ACC112 (cell line): Measurements from ENCODE around the gene STK32B.

Source experiments
- H2AFZ ChIP-seq: fragments of 200-600 bp; sonication (generic); one replicate; pipeline ENCODE4 v1.6.0; 2017; ENCODE audit warnings: antibody characterized with exemption, low read length; ENCODE audit not compliant: unreplicated experiment
- H3K27ac ChIP-seq: fragments of 200-600 bp; sonication (generic); 2 replicates; pipeline ENCODE4 v1.5.1; 2014; ENCODE audit warnings: low read depth, mild to moderate bottlenecking, antibody characterized with exemption, low read length, moderate library complexity
- H3K27me3 ChIP-seq: fragments of 200-600 bp; sonication (generic); 2 replicates; pipeline ENCODE4 v1.6.1; 2014; ENCODE audit warnings: mild to moderate bottlenecking, antibody characterized with exemption, low read length, moderate library complexity, mixed read lengths; ENCODE audit not compliant: insufficient read depth
- H3K36me3 ChIP-seq: fragments of 200-600 bp; sonication (generic); 2 replicates; pipeline ENCODE4 v1.6.1; 2016; ENCODE audit warnings: mild to moderate bottlenecking, antibody characterized with exemption, low read length, moderate library complexity, mixed read lengths; ENCODE audit not compliant: insufficient read depth
- H3K4me1 ChIP-seq: fragments of 200-600 bp; sonication (generic); one replicate; pipeline ENCODE4 v1.6.1; 2016; ENCODE audit warnings: low read length, mixed read lengths; ENCODE audit not compliant: insufficient read depth, unreplicated experiment, control insufficient read depth
- H3K4me3 ChIP-seq: fragments of 200-600 bp; sonication (generic); 2 replicates; pipeline ENCODE4 v1.5.1; 2014; ENCODE audit warnings: mild to moderate bottlenecking, low read depth, low read length
- H3K79me2 ChIP-seq: fragments of 200-600 bp; sonication (generic); one replicate; pipeline ENCODE4 v1.6.0; 2016; ENCODE audit warnings: low read length; ENCODE audit not compliant: control insufficient read depth, unreplicated experiment, insufficient read depth

STK32B gene

DNA sequence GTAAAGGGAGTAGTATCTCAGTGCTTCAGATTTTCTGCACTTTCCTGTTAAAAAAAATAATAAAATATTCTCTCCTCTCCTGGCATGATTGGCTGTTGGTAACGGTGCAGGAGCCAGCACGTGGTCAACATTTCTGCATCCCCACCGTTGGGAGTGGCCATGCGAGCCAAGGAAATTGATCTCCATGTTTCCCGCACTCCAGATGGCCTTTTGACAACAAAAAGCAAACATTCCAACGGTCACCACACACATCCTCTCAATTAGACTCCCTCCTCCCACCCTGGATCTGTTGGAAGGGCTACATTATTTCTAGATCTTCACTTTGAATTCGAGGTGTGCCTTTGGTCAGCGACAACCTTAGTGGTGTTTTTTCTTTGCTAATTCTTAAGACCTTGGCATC lies 45.0 kb downstream of the STK32B start:
- Histone ChIP-seq H3K27me3 (no peaks in the 10 kb centered on the region), H3K79me2 (no peaks in the 10 kb centered on the region), H3K4me3 (no peak overlapping the region), H3K27ac (no peak overlapping the region), H2AFZ (no peak overlapping the region), H3K4me1 (no peaks in the 10 kb centered on the region), H3K36me3 (no peaks in the 10 kb centered on the region)

DNA sequence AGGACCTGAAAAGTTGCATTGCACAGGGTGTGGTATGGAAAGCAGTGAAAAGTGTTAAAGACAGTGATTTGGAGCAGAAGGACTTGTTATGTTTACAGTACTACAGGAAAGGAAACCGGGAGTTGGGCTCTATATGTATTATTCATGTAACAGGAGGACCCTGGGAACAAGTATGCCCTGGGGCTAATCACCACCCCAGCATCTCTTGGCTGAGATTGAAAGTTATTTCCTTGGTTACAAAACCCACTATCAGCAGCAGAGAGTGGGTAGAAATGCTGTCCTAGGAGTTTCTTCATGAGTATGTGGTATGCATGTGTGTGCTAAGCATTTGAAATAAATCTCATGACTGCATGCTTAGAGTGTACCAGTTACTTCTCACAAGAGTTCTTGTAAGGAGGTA lies 46.9 kb downstream of the STK32B start:
- Histone ChIP-seq H3K4me3 (no peak overlapping the region), H3K79me2 (no peaks in the 10 kb centered on the region), H2AFZ (no peak overlapping the region), H3K27ac (no peak overlapping the region), H3K4me1 (no peaks in the 10 kb centered on the region), H3K27me3 (no peaks in the 10 kb centered on the region), H3K36me3 (no peaks in the 10 kb centered on the region)

GRCh38 chr4:5100336-5100735 lies 49.1 kb downstream of the STK32B start:
- Histone ChIP-seq H3K79me2 (no peaks in the 10 kb centered on the region), H3K27me3 (no peaks in the 10 kb centered on the region), H3K4me3 (no peak overlapping the region), H2AFZ (no peak overlapping the region), H3K27ac (no peak overlapping the region), H3K36me3 (no peaks in the 10 kb centered on the region), H3K4me1 (no peaks in the 10 kb centered on the region)

GRCh38 chr4:5100986-5101385 lies 49.7 kb downstream of the STK32B start:
- no peaks in the 10 kb centered on the region for H3K4me1 ChIP-seq
- H3K79me2 ChIP-seq: no peaks in the 10 kb centered on the region
- H3K27me3 ChIP-seq: no peaks in the 10 kb centered on the region
- H2AFZ ChIP-seq: no peak overlapping the region
- H3K27ac ChIP-seq: no peak overlapping the region
- no peaks in the 10 kb centered on the region for H3K36me3 ChIP-seq
- no peak overlapping the region for H3K4me3 ChIP-seq

DNA sequence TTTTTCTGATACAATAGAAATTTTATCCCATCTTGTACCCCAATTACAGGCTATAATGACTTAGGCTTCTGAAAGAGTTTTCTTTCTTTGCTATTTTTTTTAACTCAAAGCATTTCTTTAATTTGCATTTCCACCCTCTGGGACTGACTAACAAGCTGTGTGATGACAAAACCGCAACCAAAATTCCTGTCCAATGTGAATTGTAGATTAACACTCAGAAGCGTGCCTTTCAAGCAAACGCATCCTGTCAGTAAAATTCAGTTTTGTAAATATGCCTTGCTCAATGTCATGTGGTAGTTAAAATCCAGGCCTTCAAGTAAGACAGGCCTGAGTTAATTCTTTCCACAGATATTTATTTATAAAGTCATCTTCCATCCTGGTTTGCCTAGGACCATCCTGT lies 50.3 kb downstream of the STK32B start:
- Histone ChIP-seq H3K27ac (no peak overlapping the region), H3K4me1 (no peaks in the 10 kb centered on the region), H3K36me3 (no peaks in the 10 kb centered on the region), H3K4me3 (no peak overlapping the region), H3K79me2 (no peaks in the 10 kb centered on the region), H2AFZ (no peak overlapping the region), H3K27me3 (no peaks in the 10 kb centered on the region)

- no peaks in the 10 kb centered on the region for H3K27me3 ChIP-seq
Measured at GRCh38 chr4:5110901-5111300, 59.6 kb downstream of the STK32B start.

DNA sequence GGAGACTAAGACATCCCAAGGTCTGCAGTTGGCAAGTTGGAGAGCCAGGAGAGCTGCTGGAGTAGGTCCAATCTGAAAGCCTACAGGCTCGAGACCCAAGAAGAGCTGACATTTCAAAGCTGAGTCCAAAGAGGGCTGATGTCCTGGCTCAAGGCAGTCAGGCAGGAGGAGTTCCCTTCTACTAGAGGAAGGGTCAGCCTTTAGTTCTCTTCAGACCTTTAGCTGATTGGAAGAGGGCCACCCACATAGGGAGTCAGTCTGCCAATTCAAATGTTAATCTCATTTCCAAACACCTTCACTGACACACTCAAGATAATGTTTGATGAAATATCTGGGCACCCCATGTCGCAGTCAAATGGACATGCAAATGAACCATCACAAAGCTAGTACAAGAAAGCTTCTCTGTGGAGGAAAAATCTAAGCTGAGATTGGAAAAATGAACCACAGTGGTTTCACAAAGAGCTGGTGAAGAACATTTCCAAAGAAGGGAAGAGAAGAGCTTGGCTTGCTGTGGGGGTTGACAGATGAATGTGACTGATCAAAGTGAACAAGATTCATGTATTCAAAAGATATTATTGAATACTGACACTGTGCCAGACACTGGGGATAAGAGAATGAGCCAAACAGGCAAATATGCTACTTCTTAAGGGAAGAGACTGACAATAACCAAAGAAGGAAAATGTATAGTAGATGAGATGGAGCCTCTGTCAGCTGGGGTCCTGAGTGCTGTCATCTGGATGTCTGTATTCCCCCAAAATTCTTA lies 61.2 kb downstream of the STK32B start:
- no peak overlapping the region for H3K4me3 ChIP-seq
- H3K79me2 ChIP-seq: no peaks in the 10 kb centered on the region
- H3K27ac ChIP-seq: no peak overlapping the region
- H3K4me1 ChIP-seq: no peaks in the 10 kb centered on the region
- H3K27me3 ChIP-seq: no peaks in the 10 kb centered on the region
- H3K36me3 ChIP-seq: no peaks in the 10 kb centered on the region
- no peak overlapping the region for H2AFZ ChIP-seq

More at GRCh38 chr4:5110901-5111300, 59.6 kb downstream of the STK32B start:
- Histone ChIP-seq H2AFZ (no peak overlapping the region), H3K4me1 (no peaks in the 10 kb centered on the region), H3K36me3 (no peaks in the 10 kb centered on the region), H3K79me2 (no peaks in the 10 kb centered on the region), H3K27ac (no peak overlapping the region), H3K4me3 (no peak overlapping the region)

- Histone ChIP-seq H3K4me1 (no peaks in the 10 kb centered on the region), H3K79me2 (no peaks in the 10 kb centered on the region), H3K27ac (no peak overlapping the region), H2AFZ (no peak overlapping the region), H3K36me3 (no peaks in the 10 kb centered on the region), H3K27me3 (no peaks in the 10 kb centered on the region), H3K4me3 (no peak overlapping the region)
Measured at GRCh38 chr4:5114950-5115349, 63.7 kb downstream of the STK32B start.

GRCh38 chr4:5118091-5118786 lies 67.0 kb downstream of the STK32B start:
- H3K4me3 ChIP-seq: no peak overlapping the region
- no peaks in the 10 kb centered on the region for H3K36me3 ChIP-seq
- no peak overlapping the region for H2AFZ ChIP-seq
- no peaks in the 10 kb centered on the region for H3K79me2 ChIP-seq
- no peaks in the 10 kb centered on the region for H3K4me1 ChIP-seq
- H3K27me3 ChIP-seq: no peaks in the 10 kb centered on the region
- H3K27ac ChIP-seq: no peak overlapping the region

DNA sequence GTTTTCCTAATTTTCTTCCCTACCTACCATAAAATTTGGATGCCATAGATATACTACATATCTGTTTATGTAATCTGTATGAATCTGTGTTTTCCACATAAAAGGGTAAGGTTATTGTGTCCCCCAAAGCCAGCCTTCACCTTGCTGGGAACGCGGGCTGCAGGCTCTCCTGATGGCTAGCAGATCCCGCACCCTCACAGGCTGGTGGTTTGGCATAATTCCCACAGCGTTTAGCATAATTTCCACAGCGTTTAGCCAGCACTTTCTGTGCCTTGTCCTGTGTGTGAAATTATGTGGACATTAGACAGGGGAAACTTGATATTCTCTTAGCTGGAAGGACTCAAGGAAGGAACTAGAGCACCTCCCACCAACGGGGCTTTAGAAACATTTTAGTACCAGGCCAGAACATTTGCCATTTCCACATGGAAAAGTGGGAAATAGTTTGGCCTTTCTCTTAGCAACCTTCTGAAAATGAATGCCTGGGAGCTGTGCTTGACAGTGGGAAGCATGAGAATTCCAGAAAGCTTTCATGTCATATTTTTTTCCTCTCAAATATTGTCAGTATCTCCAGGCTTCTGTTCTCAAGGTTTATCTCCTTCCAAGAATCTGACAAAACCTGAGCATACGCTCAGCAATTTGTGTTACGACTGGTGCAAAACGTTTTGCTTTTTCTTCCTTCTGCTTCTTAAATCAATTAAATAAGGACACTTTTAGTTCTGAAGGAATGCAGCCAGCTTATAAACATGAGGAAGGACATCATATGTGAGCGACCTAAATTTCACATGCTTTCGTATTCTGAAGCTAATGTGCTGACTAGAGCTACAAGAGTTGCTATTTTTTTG lies 67.9 kb downstream of the STK32B start:
- Histone ChIP-seq H3K27me3 (no peaks in the 10 kb centered on the region), H3K4me3 (no peak overlapping the region), H3K4me1 (no peaks in the 10 kb centered on the region), H2AFZ (no peak overlapping the region), H3K27ac (no peak overlapping the region), H3K79me2 (no peaks in the 10 kb centered on the region), H3K36me3 (no peaks in the 10 kb centered on the region)
